Left hindlimb (tissue), 1 donor: ENCODE results near the gene TNRC18.
"Not testable (repeated sequence)": the region's sequence is repeated elsewhere in the genome, so short reads cannot be mapped to it uniquely, and the experiment has no call there.

ENCODE experiments used
- DNase-seq: peaks from one replicate; pipeline ENCODE4 v3.0.0-alpha.2; 2018

Gene TNRC18

GRCh38 chr7:5265320-5266190, 158.1 kb downstream of the TNRC18 start:
- DNase-seq = no peak

- not testable (repeated sequence) for DNase-seq
Measured at GRCh38 chr7:5263066-5263465, 160.6 kb downstream of the TNRC18 start.

DNA sequence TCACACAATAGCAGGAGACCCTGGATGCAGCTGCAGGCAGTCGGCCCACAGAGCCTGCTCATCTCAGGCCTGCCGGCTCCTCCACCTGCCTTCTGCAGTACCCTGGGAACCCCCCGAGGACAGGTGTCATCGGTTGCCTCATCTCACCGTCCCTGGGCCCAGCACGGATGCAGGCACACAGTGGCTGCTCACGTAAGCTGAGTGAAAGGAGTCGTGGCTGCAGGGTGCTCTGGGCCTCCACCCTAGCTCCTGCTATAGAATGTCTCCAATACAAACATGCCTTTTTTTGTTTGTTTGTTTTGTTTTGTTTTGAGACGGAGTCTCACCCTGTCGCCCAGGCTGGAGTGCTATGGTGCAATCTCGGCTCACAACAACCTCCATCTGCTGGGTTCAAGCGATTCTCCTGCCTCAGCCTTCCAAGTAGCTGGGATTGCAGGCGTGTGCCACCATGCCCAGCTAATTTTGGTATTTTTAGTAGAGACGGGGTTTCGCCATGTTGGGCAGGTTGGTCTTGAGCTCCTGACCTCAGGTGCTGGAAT, 163.0 kb downstream of the TNRC18 start:
- DNase-seq = not testable (repeated sequence)
